HG03045 (cell line): ENCODE measurements around the gene TWIST2.

Experiments used
- ATAC-seq: cut with Tn5 transposase; IDR thresholded peaks from one replicate; pipeline ENCODE4 v1.9.1; 2021; ENCODE audit warnings: mild to moderate bottlenecking, moderate library complexity; ENCODE audit not compliant: unreplicated experiment

The TWIST2 gene

DNA sequence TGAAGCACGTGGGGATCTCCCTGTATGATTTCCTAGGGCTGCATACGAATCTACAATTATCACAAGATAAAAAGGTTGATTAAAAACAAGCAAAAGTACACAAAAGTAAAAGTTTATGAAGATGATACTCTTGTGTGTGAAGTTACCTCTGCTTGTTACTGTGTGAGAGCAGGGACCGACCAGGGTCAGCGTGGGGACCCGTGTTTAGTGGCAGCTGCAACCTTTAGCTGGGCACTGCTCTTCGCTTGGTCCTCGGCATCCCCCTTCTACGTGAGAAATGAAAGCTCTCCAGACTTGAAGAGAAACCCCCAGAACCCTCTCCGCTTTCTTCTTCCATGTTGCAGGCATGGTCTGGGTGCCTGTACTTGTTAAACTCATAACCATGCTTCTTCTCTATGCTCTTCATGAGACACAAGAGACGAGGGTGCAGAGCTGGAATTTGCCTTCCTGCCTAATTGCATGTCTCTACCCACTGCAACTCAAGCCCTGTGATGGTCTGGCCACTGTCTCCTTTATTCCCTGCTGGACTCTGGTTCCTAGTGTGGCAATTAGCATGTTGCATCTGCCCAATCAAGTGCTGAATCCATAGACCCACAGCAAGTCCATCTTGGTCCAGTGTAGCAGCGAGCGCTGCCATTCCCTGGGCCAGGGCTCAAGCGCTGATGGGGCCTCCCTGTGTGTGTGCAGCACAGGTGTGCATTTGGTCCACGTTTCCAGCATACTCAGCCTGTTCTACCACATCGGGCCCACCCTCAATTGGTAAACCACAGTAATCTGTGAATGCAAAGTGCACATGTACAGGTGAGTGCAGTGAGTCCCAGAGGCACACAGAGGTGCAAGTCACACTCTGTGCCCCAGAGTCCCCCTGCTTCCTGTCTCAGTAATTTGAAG is 88.5 kb downstream of the TWIST2 start:
- ATAC-seq, result no peak

DNA sequence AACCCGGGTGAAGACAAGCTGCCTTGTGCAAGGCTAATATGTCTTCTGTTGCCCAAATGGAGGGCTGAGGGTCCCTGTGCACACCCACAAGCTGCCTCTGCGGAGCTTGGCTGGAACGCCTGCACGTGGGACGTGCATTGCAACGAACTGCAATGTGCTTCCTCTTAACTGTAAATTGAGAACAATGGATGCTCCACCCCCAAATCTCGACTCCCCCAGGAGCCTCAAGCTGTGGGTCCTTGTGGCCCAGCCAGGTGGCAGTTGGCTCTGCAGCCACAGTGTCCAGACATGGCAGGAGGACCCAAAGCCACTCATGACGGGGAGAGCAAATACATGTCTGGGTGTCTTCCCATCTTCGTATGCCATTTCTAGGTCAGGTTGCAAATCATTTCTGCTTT is 90.1 kb downstream of the TWIST2 start:
- no peak for ATAC-seq

DNA sequence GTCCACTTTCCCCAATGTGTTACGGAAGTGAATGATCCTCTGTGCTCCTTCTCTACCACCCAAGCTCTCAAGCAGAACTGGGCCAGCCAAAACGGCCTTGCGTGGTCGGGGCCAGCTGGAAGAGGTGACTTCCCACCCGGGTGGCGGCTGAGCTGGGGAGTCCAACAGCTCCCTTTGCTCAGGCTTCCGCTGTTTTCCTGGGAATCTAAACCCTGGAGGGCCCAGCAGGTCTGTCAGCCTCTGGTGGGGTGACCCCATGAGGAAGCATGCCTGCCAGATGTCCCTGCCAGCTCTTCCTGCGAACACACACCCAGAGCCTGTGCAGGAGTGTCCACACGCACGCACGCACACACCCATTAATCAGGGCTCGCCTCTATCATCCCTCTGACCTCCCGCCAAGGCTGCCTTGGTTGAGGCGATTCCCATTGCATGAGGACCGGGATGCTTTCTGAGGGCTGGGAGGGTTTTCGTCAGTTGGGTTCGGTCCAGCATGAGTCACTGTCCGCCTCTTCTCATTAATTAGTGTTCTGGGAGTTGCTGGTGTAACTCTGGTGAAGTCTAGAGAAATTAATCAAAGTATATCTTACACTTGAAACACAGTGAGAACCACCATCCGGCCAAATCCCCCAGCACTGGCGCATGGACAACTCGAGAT is 90.6 kb downstream of the TWIST2 start:
- no peak for ATAC-seq

DNA sequence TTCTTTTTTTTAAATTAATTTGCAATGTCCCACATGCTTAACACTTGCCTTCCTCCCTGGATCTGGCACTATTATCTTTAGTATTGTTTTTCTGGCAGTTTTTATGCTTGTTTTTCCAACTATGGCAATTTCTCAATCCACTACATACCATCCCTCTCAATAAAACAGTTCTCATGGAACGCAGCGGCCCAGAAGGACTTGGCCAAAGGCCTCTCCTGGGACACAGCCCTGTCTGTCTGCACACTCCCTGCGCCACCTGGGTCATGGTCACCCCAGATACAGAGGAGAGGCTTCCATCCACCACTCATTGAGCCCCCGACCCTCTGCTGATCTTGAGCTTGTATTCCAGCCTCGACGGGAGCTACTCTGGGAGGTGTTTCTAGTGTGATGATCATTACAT is 91.2 kb downstream of the TWIST2 start:
- ATAC-seq, result no peak

DNA sequence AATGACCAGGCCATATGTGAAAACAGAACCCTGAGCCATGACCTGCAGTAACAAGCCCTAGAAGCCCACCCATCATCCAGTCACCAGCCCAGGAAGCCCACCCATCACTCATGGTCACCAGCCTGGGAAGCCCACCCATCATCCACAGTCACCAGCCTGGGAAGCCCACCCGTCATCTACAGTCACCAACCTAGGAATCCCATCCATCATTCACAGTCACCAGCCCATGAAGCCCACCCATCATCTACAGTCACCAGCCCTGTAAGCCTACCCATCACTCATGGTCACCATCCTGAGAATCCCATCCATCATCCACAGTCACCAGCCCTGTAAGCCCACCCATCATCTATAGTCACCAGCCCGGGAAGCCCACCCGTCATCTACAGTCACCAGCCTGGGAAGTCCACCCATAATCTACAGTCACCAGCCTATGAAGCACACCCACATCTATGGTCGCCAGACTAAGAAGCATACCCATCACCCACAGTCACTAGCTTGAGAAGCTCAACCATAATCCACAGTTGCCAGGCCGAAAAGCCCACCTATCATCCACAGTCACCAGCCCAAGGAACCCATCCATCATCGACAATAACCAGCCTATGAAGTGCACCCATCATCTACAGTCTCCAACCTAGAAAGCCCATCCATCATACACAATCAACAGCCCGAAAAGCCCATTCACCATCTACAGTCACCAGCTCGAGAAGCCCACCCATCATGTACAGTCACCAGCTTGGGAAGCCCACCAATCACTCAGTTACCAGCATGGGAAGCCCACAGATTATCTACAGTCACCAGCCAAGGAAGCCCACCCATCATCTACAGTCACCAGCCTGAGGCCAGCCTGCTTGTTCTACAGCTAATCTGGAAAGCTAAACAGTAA is 91.9 kb downstream of the TWIST2 start:
- ATAC-seq, result no peak

DNA sequence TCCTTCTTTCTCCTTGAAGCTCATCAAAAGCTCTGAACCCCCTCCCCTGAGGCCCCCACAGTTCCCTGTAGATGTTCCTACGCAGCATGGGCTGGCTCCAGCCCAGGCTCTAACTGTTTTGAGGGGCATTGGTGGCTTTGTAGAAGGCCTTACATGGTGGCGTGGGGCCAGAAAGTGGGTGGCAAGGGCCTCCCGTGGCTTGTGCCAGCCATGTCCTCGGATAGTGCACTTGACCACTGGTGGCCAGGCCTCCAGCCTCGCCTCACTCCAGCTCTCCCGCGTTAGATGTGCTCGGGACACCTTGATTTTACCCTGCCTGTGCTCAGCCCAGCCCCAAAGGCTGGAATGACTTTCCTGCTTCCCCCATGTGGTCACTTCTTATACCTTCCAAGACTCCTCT is 92.9 kb downstream of the TWIST2 start:
- no peak for ATAC-seq

DNA sequence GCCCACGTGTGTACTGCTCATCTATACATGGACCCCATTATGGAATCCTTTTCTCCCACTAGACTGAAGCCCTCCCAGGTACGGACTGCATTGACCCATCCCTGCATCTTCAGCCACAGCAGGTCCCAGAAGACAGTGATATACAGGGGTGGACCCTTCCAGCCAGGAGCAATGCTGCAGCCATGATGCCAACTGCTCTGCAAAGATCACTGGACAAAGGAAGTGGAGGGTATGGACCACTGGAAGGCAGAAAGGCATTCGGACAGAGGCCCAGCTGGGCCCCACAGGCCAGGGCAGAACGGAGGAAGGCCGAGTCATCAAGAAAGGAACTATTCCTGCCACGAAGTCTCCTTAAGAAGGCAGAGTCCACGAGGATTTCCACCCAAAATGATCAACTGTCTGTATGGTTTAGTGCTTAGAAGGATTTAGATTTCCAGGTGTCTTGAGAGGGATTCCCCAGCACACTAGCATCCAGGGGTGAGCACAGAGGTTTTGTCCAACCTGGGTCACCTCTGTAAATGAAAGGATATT is 93.4 kb downstream of the TWIST2 start:
- ATAC-seq, result no peak

DNA sequence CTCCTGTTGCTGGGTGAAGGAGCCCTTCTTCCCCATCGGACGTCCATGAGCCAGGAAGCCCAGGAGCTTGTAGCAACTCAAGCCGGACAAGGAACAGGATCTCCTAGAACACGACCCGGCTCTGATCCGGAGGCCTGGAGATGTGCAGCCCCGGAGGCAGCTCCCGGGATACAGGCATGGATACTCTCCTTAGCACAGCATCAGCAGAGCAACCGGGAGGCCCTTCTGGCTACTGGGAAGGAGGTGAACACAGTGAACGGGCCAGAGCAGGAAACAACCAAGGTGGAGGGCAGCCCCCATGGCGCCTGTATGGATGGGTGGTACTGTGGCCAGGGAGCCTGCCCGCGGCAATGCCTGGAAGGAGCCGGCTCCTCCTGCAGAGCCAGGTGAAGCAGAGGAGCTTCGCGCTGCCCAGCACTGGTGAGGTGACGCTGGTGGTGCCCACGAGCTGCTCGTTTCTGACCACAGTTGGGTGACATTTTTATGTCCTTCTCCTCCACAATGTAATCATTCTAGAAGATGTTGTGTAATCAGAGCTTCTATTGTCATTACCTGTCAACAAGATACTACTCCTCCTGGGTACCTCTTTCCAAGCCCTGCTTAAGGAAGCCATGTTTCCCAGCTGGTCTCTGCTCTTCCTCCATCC is 94.3 kb downstream of the TWIST2 start:
- no peak for ATAC-seq

DNA sequence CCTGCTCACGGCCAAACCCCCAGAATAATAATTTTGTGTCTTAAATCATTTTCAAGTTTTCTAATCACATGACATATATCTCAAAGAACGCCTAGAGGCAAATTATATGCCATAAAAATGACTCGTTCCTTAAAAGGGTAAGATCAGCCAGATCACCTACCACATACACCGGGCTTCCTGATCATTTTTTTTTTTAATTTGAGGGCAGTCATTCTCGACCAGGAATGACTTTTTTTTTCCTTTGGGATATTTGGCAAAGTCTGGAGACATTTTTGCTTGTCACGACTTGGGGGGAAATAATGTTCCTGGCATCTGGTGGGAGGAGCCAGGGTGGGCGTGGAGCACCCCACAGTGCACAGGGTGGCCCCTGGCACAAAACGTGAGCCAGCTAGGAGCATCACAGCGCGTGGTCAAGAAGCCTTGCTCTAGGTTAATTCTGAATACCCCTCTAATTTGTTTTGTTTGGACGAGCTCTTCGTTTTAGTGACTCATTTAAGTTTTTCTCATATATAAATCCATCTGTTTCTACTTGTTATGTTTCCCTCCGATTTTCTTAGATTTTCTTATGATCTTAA is 94.9 kb downstream of the TWIST2 start:
- no peak for ATAC-seq

DNA sequence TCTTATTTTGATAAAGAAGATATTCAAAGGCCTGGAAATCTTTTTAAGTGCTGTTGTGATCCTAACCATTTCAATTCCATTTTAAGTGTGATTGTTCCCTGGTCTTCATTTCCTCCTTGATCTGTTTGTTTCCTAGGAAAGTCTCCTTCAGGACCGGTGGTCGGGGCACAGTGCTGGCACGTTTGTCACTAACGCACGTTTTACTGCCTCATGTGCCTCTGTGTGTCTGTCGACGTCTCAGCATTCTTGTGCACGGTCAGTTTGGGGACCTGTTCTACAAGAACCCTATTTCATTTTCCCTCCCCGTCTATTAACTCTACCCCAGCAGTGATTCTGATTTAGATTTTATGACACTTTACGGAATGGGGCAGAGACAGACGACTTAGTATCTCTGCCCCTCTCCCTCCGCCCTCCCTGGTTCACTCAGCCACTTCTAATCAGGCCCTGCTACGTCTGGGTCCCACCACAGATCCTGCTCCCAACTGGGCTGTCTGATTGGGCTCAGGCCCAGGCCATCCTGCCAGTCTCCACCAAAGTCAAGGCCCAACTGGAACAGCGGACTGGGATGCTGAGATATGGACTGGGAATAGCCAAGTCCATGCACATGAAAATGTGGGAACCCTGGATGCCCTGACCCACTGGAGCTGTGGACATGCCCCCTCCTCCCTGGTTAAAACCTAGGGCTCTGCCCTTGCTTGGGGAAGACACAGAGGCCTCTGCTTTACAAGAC is 95.6 kb downstream of the TWIST2 start:
- no peak for ATAC-seq

DNA sequence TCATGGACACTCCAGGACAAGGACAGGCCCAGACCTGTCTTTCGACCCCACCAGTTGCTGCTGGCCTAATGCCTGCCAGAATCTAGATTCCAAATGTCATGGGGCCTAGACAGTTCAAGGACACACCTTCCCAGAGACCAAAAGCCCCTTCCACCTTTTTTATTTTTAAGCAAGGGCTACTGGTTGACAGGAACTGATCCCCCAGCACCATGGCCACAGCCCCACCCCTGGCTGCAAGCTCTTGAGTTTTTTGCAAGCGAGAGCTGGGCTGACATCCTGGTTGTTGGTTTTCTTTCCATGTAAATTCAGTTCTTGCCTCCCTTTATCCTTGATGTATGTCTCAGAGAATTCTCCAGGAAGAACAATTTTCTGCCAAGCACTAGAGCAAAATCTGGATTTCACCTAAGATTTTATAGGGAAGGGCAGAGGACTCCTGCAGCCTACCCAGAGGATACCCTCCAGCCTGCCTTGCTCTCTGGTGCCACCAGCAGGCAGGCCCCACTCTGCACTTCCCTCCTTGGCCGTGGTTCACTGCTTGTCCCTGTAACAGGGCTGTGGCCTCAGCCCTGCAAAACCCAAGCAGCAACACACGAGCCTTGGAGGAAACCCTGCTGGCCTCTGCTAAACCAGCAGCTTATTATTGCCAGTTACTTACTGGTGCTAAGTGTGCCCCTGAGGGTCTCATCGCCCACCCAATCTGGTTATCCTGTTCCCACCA is 97.7 kb downstream of the TWIST2 start:
- ATAC-seq, result no peak

DNA sequence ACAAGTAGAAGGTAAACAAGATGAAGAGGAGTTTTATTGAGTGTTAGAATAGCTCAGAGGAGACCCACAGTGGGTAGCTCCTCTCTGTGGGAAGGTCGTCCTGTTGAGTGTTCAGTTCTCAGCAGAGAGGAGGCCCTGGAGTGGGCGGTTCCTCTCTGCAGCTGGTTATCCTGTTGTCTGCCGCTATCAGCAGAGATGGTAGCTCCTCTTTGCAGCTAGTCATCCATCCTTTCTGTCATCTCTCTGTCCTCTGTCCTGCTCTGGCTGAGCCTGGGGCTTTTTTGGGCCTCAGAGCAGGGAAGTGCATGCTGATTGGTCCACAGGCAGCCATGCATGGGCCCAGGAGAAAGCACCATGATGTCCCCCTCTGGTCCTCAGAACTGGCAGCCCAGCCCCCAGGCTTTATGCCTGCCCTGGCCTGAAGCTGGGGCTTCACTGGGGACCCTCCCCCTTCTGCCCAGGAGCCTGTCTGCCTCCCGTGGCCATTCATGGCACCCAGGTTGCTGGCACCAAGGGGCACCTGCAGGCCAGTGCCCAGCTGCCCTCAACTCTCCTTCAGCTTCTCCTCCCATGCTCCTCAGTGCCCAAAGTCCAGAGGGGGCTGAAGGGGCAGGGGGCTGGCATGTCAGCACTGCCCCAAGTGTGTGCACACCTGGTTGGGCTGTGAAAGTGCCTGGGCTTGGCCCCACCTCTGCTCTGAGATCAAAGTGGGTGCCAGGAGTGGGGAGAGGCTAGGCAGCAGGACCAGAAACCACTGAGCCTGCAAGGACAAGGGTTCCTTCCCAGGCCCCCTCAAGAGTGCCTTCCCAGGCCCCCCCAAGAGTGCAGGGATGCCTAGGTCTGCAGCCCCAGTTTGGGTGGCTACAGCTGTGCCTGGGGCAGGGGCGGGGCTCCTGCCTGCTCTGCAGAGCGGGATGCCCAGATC is 98.7 kb downstream of the TWIST2 start:
- ATAC-seq, result no peak

DNA sequence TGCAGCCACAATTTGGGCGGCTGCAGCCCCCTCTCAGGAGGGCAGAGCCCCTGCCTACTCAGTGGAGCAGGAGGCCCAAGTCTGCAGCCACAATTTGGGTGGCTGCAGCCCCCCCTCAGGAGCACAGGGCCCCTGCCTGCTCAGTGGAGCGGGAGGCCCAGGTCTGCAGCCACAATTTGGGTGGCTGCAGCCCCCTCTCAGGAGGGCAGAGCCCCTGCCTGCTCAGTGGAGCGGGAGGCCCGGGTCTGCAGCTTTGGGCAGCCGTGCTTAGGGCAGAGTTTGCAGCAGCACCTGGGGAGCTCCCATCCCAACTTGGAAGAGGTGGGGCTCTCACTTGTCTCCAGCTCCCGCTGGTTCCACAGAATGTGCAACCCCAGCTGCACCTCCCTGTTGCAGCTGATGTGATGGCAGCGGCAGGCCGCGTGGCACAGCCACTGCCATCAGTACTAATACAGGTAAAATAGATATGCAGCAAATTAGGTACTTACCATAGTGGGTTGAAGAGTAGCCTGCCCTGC is 99.4 kb downstream of the TWIST2 start:
- no peak for ATAC-seq

DNA sequence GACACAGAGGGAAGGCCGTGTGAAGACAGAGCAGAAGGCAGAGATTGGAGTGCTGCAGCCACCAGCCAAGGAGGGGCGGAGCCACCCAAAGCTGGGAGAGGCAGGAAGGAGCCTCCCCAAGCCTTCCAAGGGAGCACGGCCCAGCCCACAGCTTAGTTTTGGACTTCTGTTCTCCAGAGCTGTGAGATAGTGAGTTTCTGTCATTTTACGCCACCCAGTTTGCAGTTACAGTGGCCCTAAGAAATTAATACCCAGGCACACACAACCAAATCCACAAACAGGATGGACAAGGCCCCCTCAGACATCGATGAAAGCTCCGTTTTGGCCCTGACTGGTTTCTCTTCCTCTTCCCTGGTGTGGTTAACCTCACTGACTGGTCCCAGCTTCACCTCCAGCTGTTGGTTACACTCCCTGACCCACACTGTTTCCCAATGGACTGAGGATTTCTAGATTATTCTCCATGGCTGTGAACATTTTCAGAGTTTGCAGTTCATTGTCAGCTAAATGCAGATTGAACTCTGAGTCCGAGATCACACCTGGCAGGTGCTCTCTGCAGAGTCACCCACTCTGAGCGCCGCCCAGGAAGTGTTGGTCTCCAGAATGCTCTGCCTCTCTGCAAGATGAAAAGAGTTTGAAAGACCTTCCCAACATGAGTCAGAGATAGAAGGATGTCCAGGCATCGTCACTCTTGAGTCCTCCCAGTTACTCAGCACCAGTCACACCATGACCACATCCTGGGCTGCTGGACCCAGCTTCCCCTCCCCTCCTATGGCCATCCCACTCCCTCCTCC is 100.2 kb downstream of the TWIST2 start:
- ATAC-seq, result no peak

DNA sequence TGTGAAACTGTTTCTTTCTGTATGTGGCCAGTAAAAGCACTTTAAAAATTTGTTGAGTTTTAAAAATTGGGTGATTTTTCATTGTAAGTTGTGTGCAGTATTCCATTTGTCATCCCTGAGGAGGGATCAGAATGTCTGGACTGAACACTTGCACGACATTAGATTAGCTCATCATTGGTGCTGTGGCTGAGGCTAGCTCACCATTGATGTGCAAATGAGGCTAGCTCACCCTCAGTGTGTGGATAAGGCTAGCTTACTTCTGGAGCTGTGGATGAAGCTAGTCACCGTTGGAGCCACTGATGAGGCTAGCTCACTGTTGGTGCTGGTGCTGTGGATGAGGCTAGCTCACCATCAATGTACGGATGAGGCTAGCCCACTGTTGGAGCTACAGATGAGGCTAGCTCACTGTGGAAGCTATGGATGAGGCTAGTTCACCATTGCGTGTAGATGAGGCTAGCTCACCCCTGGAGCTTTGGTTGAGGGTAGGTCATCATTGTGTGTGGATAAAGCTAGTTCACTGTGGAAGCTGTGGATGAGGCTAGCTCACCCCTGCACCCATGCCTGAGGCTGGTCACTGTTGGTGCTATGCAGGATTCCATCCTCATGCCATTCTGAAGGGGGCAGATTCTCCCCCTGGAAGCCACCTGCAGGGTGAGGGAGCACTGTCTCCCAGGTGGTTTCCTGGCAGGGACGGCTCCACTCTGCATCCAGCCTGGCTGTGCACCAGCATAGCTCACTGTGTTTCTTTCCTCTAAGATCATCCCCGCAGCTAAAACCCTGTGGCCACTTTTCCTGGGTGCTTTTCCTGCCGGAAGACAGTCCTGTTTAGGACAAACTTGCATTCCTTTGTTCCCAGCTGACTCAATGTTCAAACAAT is 101.1 kb downstream of the TWIST2 start:
- ATAC-seq, result no peak
